Esophagus muscularis mucosa (tissue), 4 donors: ENCODE results near the gene TTBK1. TPM values are rescaled to one million over a fixed set of nuclear protein-coding genes. Genes with fewer than 3 reads are reported as not detected.

Experiments used
- DNase-seq: peaks from one replicate; pipeline ENCODE4 v3.0.0-alpha.2; 2017; ENCODE audit errors: extremely low spot score
- H3K27ac ChIP-seq, 4 donors: fragments of 200-600 bp; sonication (generic); replicated peaks in 1 of 4; 1 replicate in 3 of 4; 2 replicates in 1 of 4; pipeline ENCODE4 v1.5.1; 2016 to 2019; ENCODE audit warnings: mild to moderate bottlenecking in 1 of 4
- H3K27me3 ChIP-seq, 4 donors: fragments of 200-600 bp; sonication (generic); one replicate each; pipeline versions ENCODE4 v1.5.1 to v1.6.0; 2016 to 2019
- H3K36me3 ChIP-seq, 4 donors: fragments of 200-600 bp; sonication (generic); one replicate each; pipeline ENCODE4 v1.5.1; 2016 to 2019
- H3K4me1 ChIP-seq, 4 donors: fragments of 200-600 bp; sonication (generic); one replicate each; pipeline ENCODE4 v1.5.1; 2016 to 2019
- H3K4me3 ChIP-seq, 4 donors: fragments of 200-600 bp; sonication (generic); 1 replicate in 2 of 4; 2 replicates in 2 of 4; pipeline ENCODE4 v1.5.1; 2016 to 2019; ENCODE audit warnings: mild to moderate bottlenecking in 4 of 4, moderate library complexity in 1 of 4
- H3K9me3 ChIP-seq, 4 donors: fragments of 200-600 bp; sonication (generic); 1 replicate in 3 of 4; 2 replicates in 1 of 4; pipeline ENCODE4 v1.5.1; 2016 to 2019
- EP300 ChIP-seq: sonication (generic); formaldehyde crosslinking; IDR thresholded peaks from one replicate; pipeline ENCODE4 v1.6.1; 2017; ENCODE audit warnings: antibody characterized with exemption
- POLR2A ChIP-seq: fragments of 450-650 bp; IDR thresholded peaks from one replicate; pipeline ENCODE4 v1.6.1; 2017; ENCODE audit warnings: antibody characterized with exemption, moderate library complexity, mild to moderate bottlenecking, low read depth
- POLR2AphosphoS5 ChIP-seq, 2 donors: sonication (generic); formaldehyde crosslinking; IDR thresholded peaks; one replicate each; pipeline ENCODE4 v1.6.1; 2017; ENCODE audit warnings: antibody characterized with exemption in 2 of 2
- WGBS: methylation state at CpG from one replicate; pipeline ENCODE4 v1.1.5; 2018; 5-methylcytosine and 5-hydroxymethylcytosine counted together
- intact Hi-C: fragments of 100-400 bp; cut with DNase I; formaldehyde crosslinking; loops from one replicate; pipeline ENCODE4 v1.15.1; 2023
- total RNA-seq, 4 donors: library from RNA; depleted of rRNA; stranded (reverse); fragments of >200 nt; gene quantifications; one replicate each; pipeline versions ENCODE4 v1.1.0 to v1.2.1, GENCODE V29; 2016
- TF ChIP-seq, protein P1 (sequence below), 3 experiments: fragments of 200-600 bp in 2 of 3; fragments of 450-650 bp in 1 of 3; sonication (generic) in 2 of 3; IDR thresholded peaks; one replicate each; pipeline ENCODE4 v1.5.1; 2017 to 2019; ENCODE audit warnings: antibody characterized with exemption in 3 of 3, mild to moderate bottlenecking in 2 of 3, moderate library complexity in 1 of 3

The TTBK1 gene
- total RNA-seq, 4 donors from 2014 or later, result under 0.01 to 0.29 (median 0.03) TPM

DNA sequence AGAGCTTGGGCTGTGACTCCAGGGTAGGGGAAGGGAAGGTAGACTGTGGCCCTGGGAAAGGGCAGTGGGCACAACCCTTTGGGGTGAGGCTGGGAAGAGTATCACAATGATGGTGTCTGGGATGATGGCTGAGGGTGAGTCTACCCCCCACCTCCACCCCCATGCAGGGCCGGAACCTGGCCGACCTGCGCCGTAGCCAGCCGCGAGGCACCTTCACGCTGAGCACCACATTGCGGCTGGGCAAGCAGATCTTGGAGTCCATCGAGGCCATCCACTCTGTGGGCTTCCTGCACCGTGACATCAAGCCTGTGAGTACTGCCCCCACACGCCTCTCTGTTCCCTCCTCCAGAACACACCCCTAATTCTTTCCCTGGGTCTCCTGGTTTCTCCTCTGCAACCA lies 10.1 kb downstream of the TTBK1 start:
- Histone ChIP-seq H3K9me3 (no peaks in the 10 kb centered on the region), H3K27ac (no peak overlapping the region), H3K4me1 (no peaks in the 10 kb centered on the region), H3K27me3 (peaks cover 0 to 62% (median 2%) of the 10 kb centered on the region in 4 donors), H3K4me3 (no peak overlapping the region), H3K36me3 (no peaks in the 10 kb centered on the region)
- DNase-seq, result no peak
- TF ChIP-seq POLR2A, result no peak
- TF ChIP-seq EP300, result no peak
- no peak for TF ChIP-seq POLR2AphosphoS5 (IDR thresholded peaks at IDR 0.05)
- TF ChIP-seq, protein P1, sequence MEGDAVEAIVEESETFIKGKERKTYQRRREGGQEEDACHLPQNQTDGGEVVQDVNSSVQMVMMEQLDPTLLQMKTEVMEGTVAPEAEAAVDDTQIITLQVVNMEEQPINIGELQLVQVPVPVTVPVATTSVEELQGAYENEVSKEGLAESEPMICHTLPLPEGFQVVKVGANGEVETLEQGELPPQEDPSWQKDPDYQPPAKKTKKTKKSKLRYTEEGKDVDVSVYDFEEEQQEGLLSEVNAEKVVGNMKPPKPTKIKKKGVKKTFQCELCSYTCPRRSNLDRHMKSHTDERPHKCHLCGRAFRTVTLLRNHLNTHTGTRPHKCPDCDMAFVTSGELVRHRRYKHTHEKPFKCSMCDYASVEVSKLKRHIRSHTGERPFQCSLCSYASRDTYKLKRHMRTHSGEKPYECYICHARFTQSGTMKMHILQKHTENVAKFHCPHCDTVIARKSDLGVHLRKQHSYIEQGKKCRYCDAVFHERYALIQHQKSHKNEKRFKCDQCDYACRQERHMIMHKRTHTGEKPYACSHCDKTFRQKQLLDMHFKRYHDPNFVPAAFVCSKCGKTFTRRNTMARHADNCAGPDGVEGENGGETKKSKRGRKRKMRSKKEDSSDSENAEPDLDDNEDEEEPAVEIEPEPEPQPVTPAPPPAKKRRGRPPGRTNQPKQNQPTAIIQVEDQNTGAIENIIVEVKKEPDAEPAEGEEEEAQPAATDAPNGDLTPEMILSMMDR (IDR thresholded peaks at IDR 0.05), result no peak
- intact Hi-C loops, result no loop called here
- WGBS, result 93% methylated on average over 11 of the region's 11 CpGs

DNA sequence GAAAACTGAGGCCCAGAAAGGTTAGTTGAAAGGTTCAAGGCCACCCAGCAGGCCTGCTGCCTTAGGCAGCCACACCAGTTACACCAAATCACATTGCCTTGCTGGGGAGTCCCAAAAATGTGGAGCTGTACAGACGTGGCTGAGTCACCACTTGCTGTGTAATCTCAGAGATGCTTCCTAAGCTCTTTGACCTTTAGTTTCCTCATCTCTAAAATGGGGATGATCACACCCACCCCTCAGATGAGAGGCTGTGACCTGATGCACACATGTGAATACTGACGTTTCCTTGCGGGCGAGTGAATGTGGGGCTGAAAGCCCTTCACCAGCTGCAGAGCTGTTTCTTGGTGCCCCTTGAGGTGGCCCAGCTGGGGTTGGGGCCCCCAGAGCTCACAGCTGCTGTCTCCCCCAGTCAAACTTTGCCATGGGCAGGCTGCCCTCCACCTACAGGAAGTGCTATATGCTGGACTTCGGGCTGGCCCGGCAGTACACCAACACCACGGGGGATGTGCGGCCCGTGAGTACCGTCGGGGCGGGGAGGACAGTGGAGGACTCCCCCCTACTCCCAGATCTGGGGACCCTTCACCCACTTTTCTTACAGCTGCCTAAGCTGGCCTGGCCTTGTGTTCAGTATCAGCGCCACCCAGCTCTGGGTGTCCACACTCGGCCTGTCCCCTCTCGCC lies 11.0 kb downstream of the TTBK1 start:
- Histone ChIP-seq H3K27me3 (peaks cover 0 to 62% (median 2%) of the 10 kb centered on the region in 4 donors), H3K4me3 (no peak overlapping the region), H3K4me1 (no peaks in the 10 kb centered on the region), H3K27ac (no peak overlapping the region), H3K9me3 (no peaks in the 10 kb centered on the region), H3K36me3 (no peaks in the 10 kb centered on the region)
- intact Hi-C loops, result no loop called here
- no peak for DNase-seq
- TF ChIP-seq POLR2A, result no peak
- TF ChIP-seq, protein P1 (IDR thresholded peaks at IDR 0.05), result no peak
- TF ChIP-seq EP300, result no peak
- no peak for TF ChIP-seq POLR2AphosphoS5 (IDR thresholded peaks at IDR 0.05)
- WGBS, result 89% methylated on average over 15 of the region's 15 CpGs

DNA sequence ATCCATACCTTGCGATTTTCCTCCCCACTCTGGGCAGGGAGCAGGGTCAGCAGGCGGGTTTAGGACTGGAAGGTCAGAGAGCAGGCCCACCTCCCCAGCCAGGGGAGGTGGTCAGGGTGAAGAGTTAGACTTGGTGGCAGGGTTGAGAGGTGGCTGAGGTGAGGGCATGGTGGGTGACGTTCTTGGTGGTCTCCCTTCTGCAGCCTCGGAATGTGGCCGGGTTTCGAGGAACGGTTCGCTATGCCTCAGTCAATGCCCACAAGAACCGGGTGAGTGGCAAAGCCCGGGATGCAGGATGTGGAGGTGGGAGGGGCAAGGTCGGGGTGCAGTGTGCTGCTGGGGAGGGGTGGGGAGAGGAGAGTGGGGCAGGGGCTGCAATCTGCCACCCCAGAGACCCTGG lies 11.6 kb downstream of the TTBK1 start:
- no peak for TF ChIP-seq POLR2AphosphoS5 (IDR thresholded peaks at IDR 0.05)
- TF ChIP-seq, protein P1 (IDR thresholded peaks at IDR 0.05), result no peak
- no peak for TF ChIP-seq EP300
- TF ChIP-seq POLR2A, result no peak
- no peaks in the 10 kb centered on the region for H3K9me3 ChIP-seq
- intact Hi-C loops, result no loop called here
- no peak for DNase-seq
- 88% methylated on average over 9 of the region's 11 CpGs for WGBS
- peaks cover 0 to 62% (median 2%) of the 10 kb centered on the region in 4 donors for H3K27me3 ChIP-seq
- no peak overlapping the region for H3K4me3 ChIP-seq
- no peaks in the 10 kb centered on the region for H3K4me1 ChIP-seq
- H3K36me3 ChIP-seq, result no peaks in the 10 kb centered on the region
- H3K27ac ChIP-seq, result no peak overlapping the region

DNA sequence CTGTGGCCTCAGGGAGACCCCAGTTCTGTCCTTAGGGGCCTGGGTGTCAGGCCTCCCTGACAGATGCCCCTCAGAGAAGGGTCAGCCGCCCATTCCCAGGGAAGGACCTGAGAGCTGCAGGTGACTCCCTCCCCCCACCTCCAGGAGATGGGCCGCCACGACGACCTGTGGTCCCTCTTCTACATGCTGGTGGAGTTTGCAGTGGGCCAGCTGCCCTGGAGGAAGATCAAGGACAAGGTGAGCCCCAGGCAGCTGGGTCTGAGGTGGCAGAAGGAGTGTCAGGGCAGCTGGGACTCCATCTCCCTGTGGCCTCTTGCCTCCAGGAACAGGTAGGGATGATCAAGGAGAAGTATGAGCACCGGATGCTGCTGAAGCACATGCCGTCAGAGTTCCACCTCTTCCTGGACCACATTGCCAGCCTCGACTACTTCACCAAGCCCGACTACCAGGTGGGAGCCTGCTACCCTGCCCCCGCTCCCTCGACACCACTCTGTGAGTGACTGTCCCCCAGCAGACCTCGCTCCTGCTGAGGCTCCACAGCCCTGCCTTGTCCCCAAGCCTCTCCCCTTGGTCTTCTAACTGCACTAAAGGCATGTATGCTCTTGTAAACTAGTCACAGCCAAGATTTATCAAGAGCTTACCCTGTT lies 12.2 kb downstream of the TTBK1 start:
- Histone ChIP-seq H3K9me3 (no peaks in the 10 kb centered on the region), H3K27ac (no peak overlapping the region), H3K4me1 (no peaks in the 10 kb centered on the region), H3K4me3 (no peak overlapping the region), H3K36me3 (no peaks in the 10 kb centered on the region), H3K27me3 (peaks cover 0 to 61% (median 2%) of the 10 kb centered on the region in 4 donors)
- WGBS, result 77% methylated on average over 8 of the region's 11 CpGs
- no peak for DNase-seq
- intact Hi-C loops, result no loop called here
- no peak for TF ChIP-seq POLR2AphosphoS5 (IDR thresholded peaks at IDR 0.05)
- no peak for TF ChIP-seq EP300
- TF ChIP-seq POLR2A, result no peak
- TF ChIP-seq, protein P1 (IDR thresholded peaks at IDR 0.05), result no peak
